CD4-positive, alpha-beta T cell (primary cell): ENCODE results near the gene CDH4. TPM values are rescaled to one million over a fixed set of nuclear protein-coding genes. Genes with fewer than 3 reads are reported as not detected.

Experiments used
- ATAC-seq: fragments of 200-7000 bp; cut with Tn5 transposase; one replicate; pipeline ENCODE4 v1.10.0; 2022; ENCODE audit warnings: mild to moderate bottlenecking; ENCODE audit not compliant: poor library complexity
- CTCF ChIA-PET: fragments of 350-600 bp; sonication (Branson Sonifier 250); formaldehyde crosslinking; loops from one replicate; lab custom pipeline; 2021; ENCODE audit warnings: antibody characterized with exemption, inconsistent platforms; lab: Charles Lee
- POLR2A ChIA-PET: fragments of 350-600 bp; sonication (Branson Sonifier 250); formaldehyde crosslinking; loops from one replicate; lab custom pipeline; 2021; ENCODE audit warnings: antibody characterized with exemption, inconsistent platforms; lab: Charles Lee
- DNase-seq, 14 experiments: peaks; one replicate each; pipeline ENCODE4 v3.0.0-alpha.2; 2013 to 2020; ENCODE audit warnings: mixed read lengths in 2 of 14
- H3K27ac ChIP-seq, 2 donors: one replicate each; pipeline versions ENCODE4 v1.5.1 to v1.7.0; 2013; ENCODE audit warnings: low read length in 2 of 2, low read depth in 1 of 2, mild to moderate bottlenecking in 1 of 2
- H3K27me3 ChIP-seq, 2 experiments: 1 replicate in 1 of 2; 2 replicates in 1 of 2; pipeline versions ENCODE4 v1.6.1 to v1.7.0; 2013; ENCODE audit warnings: low read length in 2 of 2, control low read depth in 1 of 2, mild to moderate bottlenecking in 1 of 2, moderate library complexity in 1 of 2; ENCODE audit not compliant: insufficient read depth in 2 of 2, control insufficient read depth in 1 of 2
- H3K36me3 ChIP-seq: one replicate; pipeline ENCODE4 v1.6.1; 2013; ENCODE audit warnings: low read length, control low read depth; ENCODE audit not compliant: insufficient read depth
- H3K4me1 ChIP-seq: one replicate; pipeline ENCODE4 v1.6.1; 2013; ENCODE audit warnings: low read length, control low read depth; ENCODE audit not compliant: insufficient read depth
- H3K4me3 ChIP-seq: one replicate; pipeline ENCODE4 v1.5.1; 2013; ENCODE audit warnings: mild to moderate bottlenecking, low read length, moderate library complexity
- H3K9me3 ChIP-seq, 2 experiments: 1 replicate in 1 of 2; 2 replicates in 1 of 2; pipeline versions ENCODE4 v1.6.1 to v1.7.0; 2013; ENCODE audit warnings: low read length in 2 of 2, mild to moderate bottlenecking in 2 of 2, control low read depth in 1 of 2, moderate library complexity in 1 of 2; ENCODE audit not compliant: control insufficient read depth in 1 of 2, insufficient read depth in 1 of 2
- H3K27ac Mint-ChIP-seq: one replicate; pipeline ENCODE4 v1.8.0; 2020; ENCODE audit warnings: mixed read lengths
- H3K27me3 Mint-ChIP-seq: one replicate; pipeline ENCODE4 v1.8.0; 2021; ENCODE audit warnings: mixed read lengths
- H3K36me3 Mint-ChIP-seq: one replicate; pipeline ENCODE4 v1.8.0; 2021; ENCODE audit warnings: low read depth, mixed read lengths
- H3K4me1 Mint-ChIP-seq: one replicate; pipeline ENCODE4 v1.8.0; 2021; ENCODE audit warnings: low read depth, mixed read lengths
- H3K4me3 Mint-ChIP-seq: one replicate; pipeline ENCODE4 v1.8.0; 2020; ENCODE audit warnings: mild to moderate bottlenecking, mixed read lengths
- H3K9me3 Mint-ChIP-seq: one replicate; pipeline ENCODE4 v1.8.0; 2020; ENCODE audit warnings: mixed read lengths
- CTCF ChIP-seq: fragments of 200-600 bp; IDR thresholded peaks from one replicate; pipeline ENCODE4 v1.8.0; 2022; ENCODE audit warnings: antibody characterized with exemption, mild to moderate bottlenecking
- intact Hi-C, 2 experiments: fragments of 100-400 bp; cut with DNase I in 1 of 2; cut with micrococcal nuclease in 1 of 2; formaldehyde crosslinking; loops; one replicate each; pipeline versions ENCODE4 v1.15.1 to v1.9.0; 2023 to 2025; cut with DNase I, micrococcal nuclease
- total RNA-seq, 174 experiments: library from RNA in 2 of 174; stranded (reverse) in 2 of 174; gene quantifications; one replicate each; pipeline ENCODE4 v1.2.3 and lab custom pipeline; 2021 to 2026

CDH4 gene
- total RNA-seq, 2 experiments from 2014 or later, result 0.11 TPM

- Mint-ChIP-seq H3K9me3 (no peaks in the 10 kb centered on the region), H3K4me1 (no peaks in the 10 kb centered on the region), H3K27ac (no peak overlapping the region), H3K27me3 (no peaks in the 10 kb centered on the region), H3K4me3 (no peak overlapping the region), H3K36me3 (no peaks in the 10 kb centered on the region)
- Histone ChIP-seq H3K36me3 (no peaks in the 10 kb centered on the region), H3K4me3 (no peak overlapping the region), H3K9me3 (peaks cover 0 to 7% of the 10 kb centered on the region in 2 experiments), H3K27ac (no peak overlapping the region), H3K27me3 (no peaks in the 10 kb centered on the region), H3K4me1 (no peaks in the 10 kb centered on the region)
- ATAC-seq (no peak), DNase-seq (peak in 1 of 14 experiments; percentile 24)
- intact Hi-C loops, result no loop called here
- CTCF ChIA-PET, result no interaction called here
- no peak for TF ChIP-seq CTCF
- POLR2A ChIA-PET, result no interaction called here
These were observed 515.0 kb downstream of the CDH4 start for GRCh38 chr20:61766921-61767610.

GRCh38 chr20:61767761-61768494, 515.9 kb downstream of the CDH4 start:
- DNase-seq (no peak), ATAC-seq (no peak)
- H3K9me3 Mint-ChIP-seq, result no peaks in the 10 kb centered on the region
- Histone ChIP-seq H3K4me3 (no peak overlapping the region), H3K9me3 (peaks cover 0 to 10% of the 10 kb centered on the region in 2 experiments), H3K4me1 (no peaks in the 10 kb centered on the region), H3K36me3 (no peaks in the 10 kb centered on the region), H3K27ac (no peak overlapping the region), H3K27me3 (no peaks in the 10 kb centered on the region)
- H3K27ac Mint-ChIP-seq, result no peak overlapping the region
- TF ChIP-seq CTCF, result no peak
- CTCF ChIA-PET, result no interaction called here
- POLR2A ChIA-PET, result no interaction called here
- H3K27me3 Mint-ChIP-seq, result no peaks in the 10 kb centered on the region
- intact Hi-C loops, result no loop called here
- H3K4me3 Mint-ChIP-seq, result no peak overlapping the region
- no peaks in the 10 kb centered on the region for H3K36me3 Mint-ChIP-seq
- H3K4me1 Mint-ChIP-seq, result no peaks in the 10 kb centered on the region

GRCh38 chr20:61768571-61769285, 516.7 kb downstream of the CDH4 start:
- no peak overlapping the region for H3K27ac Mint-ChIP-seq
- no peaks in the 10 kb centered on the region for H3K27me3 ChIP-seq
- H3K27ac ChIP-seq, result no peak overlapping the region
- H3K36me3 ChIP-seq, result no peaks in the 10 kb centered on the region
- no peak overlapping the region for H3K4me3 Mint-ChIP-seq
- H3K36me3 Mint-ChIP-seq, result no peaks in the 10 kb centered on the region
- ATAC-seq, result no peak
- no peak for TF ChIP-seq CTCF
- H3K4me1 ChIP-seq, result no peaks in the 10 kb centered on the region
- DNase-seq, result no peak
- H3K9me3 Mint-ChIP-seq, result no peaks in the 10 kb centered on the region
- peaks cover 0 to 13% of the 10 kb centered on the region in 2 experiments for H3K9me3 ChIP-seq
- ChIA-PET CTCF (no interaction called here), POLR2A (no interaction called here)
- intact Hi-C loops, result no loop called here
- H3K4me3 ChIP-seq, result no peak overlapping the region
- no peaks in the 10 kb centered on the region for H3K4me1 Mint-ChIP-seq
- no peaks in the 10 kb centered on the region for H3K27me3 Mint-ChIP-seq
